Stimulated activated CD4-positive, alpha-beta T cell treated with anti-CD3 and anti-CD28 coated beads, Interleukin-4, amount 100 ng/mL, for 4 hours (primary cell): ENCODE results near the gene KRTAP10-3.
A peak's percentile ranks its signal among the peaks of the same experiment; 100 is the strongest.
"Not testable (repeated sequence)": the region's sequence is repeated elsewhere in the genome, so short reads cannot be mapped to it uniquely, and the experiment has no call there.

ENCODE experiments used
- DNase-seq, 2 experiments: peaks; one replicate each; pipeline ENCODE4 v3.0.0-alpha.2; 2020

The KRTAP10-3 gene

DNA sequence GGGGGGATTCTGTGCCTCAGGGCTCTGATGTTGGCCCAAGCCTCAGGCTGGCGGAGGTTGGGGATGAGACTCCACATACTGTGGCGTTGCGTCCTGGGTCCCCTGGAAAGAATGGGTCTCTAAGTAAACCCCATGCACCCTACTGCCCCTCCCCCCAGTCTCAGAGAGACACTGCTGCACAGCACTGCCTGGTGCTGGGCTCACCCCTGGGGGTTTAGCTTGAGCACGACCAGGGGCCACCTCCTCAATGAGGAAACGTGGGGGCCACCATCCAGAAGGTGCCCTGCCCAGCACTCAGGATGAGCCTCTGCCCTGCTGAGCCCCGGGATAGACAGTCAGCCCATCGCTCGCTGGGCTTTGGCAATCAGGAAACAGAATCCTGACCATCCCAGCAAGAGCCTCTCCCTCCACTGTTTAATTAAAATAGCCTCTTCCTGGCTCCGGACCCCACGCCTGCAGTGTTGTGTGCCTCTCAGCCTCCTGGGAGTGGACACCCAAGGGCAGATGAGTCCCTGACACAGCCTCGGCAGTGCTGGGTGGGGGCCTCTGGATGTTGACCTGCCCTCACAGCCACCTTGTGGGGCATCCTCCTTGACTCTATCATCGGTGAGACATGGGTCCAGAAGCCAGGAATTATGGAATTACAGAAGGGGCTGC, 11.4 kb upstream of the KRTAP10-3 start:
- no peak for DNase-seq

DNA sequence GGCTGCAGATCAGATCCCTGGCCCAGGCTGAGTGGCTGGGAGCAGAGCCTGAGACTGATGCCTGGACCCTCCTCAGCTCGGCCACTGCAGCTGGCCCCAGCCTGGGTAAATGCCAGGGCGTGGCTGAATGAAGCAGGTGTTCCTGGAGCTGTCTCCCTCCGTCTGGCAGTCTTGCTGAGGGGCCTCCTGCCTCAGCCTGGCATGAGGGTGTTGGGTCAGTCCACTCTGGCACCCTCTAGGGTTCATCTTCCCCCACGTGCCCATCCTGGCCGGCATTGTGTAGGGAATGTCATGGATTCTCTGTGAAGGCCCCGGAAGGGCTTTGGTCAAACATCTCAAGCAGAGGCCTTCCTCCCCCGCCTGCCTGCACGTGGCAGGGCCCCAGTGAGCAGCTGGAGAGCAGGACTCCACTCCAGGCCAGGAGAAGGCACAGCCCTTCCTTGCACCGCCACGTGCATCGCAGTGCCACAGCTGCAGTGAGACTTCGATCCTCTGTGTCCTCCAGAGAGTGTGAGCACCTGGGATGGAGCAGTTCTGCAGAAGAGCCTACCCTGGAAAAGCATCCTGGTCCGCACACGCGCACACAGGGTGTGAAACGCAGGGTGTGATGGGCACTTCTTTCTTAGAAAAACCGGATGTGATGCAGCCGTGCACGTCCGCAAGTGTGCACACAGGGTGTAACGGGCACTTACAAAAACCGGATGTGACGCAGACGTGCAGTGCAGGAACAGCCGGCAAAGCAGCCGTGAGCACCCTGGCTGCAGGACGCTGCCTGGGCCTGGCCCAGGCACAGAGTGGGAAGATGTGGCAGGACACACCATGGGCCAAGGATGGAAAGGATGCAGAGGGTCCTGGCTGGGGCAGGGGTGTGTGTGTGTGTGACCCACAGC, 10.3 kb upstream of the KRTAP10-3 start:
- DNase-seq = no peak

DNA sequence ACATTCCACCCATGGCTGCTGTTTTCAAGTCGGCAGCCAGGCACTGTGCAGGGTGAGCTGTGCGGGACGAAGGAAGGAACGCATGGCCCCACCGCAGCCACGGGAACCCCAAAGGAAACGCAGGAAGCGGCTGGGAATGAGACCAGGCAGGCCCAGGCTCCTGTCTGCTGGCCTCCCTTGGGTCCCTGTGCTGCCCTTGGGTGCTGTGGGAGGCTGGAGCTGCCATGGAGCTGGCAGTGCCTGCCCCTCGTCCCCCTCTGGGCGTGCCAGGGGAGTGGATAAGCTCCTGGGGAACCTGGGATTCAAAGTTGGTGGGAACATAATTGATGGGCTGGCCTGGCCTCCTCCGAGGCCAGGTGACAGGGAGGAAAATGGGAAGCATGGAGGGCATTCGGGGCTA, 9.7 kb upstream of the KRTAP10-3 start:
- DNase-seq = no peak

DNA sequence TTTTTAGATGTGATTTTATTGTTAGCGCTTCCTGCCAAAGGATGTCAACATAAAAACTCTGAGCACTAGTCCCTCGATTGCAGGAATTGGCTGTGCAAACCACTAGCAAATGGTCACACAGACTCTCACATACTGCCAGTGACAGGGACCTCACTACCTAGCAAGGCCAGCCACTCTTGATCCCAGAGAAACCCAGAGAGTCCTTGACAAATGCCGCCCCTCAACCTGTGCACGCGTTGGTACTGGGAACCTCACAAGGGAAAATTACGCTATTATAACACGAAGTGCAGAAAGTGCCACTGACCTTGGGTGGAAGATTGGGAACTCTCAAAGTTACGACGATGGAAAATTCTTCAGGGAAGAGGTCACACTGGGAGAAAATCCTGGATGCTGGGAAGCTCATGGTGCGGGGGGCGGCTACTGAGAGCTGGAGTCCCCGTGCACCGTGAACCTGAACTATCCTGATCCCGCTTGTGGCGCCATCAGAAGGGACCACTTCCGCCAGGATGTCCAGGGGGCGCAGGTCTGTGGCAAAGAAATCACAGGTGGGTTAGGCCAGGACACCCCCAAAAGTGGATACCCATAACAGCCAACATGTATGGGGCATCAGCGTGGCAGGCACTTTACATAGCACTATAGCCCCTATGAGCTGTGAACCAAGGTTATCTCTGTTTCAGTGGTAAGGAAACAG, 9.0 kb upstream of the KRTAP10-3 start:
- DNase-seq = no peak

DNA sequence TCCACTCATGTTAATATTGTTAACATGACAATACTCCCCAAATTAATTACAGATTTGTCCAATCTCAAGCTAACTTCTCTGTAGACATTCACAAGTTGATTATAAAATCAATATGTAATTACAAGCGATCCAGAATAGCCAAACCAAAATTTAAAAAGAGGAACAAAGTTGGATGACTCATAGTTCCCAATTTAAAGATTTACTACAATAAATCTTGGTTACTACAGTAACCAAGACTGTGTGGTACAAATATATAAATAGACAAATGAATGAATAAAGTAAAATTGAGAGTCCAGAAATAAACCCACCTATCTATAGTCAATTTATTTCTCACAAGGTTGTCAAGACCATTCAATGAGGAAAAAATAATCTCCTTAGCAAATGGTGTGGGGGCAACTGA, 7.8 kb upstream of the KRTAP10-3 start:
- DNase-seq = no peak

DNA sequence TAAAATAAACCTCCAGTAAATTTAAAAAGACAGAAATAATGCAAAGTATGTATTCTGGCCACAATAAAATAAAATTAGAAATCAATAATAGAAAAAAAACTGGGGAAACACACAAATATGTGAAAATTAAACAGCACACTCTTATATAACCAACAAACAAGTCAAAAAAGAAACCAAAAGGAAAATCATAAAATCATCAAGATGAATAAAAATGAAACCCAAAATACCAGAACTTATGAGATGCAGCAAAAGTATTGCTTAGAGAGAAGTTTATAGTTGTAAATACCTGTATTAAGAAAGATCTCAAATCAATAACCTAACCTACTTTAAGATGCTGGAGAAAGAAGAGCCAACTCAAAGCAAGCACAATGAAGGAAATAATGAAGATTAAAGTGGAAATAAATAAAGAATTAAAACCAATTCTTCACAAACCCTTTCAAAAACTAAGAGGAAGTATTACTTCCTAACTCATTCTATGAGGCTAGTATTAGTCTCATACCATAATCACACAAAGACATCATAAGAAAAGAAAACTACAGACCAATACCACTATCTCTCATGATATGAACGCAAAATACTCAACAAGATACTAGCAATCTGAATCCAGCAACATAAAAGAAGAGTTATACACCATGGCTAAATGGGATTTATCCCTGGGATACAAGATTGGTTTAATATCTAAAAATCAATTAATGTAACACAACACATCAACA, 6.4 kb upstream of the KRTAP10-3 start:
- no peak for DNase-seq

DNA sequence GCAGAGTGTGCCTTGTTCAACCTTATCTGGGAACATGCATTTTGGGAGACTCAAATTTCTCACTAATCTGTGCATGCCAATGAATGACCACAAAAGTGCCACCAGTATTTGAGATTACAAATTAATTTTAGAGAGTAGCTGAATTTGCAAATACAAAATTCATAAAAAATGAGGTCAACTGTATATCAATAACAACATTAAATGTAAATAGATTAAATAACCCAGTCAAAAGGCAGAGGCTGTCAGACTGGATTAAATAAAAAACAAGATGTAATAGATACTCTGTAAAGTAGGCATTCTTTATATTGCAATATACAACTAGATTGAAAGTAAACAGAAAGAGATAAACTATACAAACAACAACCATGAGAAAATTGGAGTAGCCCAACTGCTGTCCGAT, 5.5 kb upstream of the KRTAP10-3 start:
- DNase-seq = no peak

DNA sequence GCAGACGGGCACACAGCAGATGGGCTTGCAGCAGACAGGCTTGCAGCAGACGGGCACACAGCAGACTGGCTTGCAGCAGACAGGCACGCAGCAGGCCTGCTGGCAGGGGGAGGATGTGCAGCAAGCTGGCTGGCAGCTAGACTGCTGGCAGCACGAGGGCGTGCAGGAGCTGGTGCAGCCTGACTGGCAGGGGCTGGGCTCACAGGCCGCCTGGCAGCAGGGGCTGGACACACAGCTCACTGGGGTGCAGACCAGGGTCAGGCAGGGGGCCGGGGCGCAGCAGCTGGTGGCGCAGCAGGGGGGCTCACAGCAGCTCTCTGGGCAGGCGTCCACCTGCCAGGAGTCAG, 293 bp downstream of the KRTAP10-3 start:
- DNase-seq = not testable (repeated sequence)

DNA sequence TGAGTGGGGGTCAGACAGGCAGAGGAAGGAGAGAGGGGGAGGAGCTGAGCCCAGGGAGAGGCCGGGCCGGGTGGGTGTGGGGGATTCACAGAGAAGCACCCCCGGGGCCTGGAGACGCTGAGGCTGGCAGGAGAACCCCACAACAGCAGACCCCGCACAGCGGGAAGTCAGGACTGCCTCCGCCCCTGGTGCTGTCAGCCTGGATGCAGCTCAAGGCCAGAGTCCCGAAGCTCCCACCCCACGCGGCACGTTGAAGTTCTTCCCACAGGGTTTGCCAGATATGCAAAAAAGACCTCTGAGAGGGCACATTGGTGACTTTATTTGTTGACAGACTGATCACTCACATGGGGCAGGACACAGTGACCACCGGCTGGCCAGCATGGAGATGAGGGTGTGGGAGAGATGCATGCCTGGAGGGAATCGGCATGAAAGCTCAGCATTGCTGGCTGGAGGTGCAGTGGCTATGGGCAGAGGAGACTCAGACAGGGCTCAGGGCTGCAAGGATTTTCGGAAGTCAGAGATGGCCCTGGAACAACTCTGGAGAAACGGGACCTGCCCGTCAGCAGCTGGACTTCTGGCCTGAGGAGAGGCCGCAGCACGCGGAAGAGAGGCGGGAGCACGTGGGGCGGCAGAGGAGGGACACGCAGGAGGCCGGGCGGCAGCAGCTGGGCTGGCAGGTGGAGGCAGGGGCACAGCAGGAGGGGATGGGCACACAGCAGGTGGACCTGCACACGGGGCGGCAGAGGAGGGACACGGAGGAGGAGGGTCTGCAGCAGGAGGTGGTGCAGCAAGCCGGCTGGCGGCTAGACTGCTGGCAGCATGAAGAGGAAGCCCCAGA, 885 bp downstream of the KRTAP10-3 start:
- DNase-seq = no peak

DNA sequence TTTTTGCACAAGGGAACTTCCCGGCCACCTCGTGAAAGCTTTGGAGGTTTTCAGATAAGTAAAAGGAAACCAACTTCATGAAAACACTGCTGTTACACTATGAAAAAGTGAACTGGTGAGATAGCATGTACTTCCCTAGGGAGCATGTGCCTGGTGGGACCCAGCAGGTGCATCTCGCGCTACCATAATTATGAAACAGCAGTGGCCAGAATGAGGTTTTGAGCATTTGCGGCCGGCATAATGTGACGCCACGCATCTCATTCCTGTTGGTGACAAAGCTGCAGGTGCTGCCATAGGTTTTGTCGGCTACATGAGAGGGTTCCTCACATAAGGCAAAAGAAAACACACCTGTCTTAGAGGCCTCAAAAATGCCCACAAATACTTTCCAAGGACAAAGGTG, 1.7 kb downstream of the KRTAP10-3 start:
- DNase-seq = no peak

DNA sequence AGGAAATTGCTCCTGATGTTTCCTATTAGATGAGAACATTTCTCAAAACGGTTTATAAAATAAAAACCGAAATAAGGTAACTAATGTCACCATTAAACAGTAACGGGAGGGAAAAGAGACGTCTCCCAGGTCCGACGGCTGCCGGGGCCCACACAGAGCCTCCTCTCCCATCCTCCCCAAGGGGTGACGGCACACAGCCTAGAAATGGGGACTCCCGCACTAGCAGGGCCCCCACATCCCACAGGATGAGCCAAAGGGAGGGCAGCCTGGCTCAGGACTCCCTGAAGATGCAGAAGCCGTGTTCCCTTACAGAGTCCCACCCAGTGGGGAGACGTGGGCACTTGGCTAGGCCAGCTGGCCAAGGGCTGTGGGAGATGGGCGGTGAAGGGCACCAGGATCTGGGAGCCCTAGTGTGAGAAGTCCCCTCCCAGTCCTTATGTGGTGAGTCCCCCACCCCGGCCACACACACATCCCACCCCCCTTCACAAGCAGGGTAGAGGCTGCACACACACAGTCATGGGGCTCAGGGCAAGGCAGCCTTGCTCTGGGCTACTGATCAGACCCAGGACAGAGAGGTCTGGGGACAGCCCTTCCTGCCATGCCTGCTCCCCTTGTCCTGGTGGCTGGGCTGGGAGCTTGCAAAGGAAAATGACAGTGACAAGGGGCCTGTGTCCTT, 3.3 kb downstream of the KRTAP10-3 start:
- DNase-seq = no peak

DNA sequence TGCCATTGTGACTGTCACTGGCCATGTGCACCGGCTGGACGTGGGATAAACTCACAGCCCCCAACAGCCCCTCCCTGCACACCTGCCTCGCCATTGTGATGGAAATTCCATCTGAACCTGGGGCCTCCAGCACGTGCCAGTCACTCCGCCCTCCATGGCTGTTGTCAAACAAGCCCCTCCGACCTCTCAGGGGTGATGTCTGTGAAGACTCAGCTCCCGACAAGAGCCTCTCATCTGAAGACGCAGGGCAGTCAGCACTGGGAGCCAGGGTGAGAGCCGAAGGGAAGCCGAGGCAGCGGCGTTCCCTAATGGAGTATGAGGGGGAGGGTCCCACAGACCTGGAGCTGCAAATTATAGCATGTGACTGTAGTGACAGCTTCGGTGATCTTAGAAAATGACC, 5.9 kb downstream of the KRTAP10-3 start:
- no peak for DNase-seq

DNA sequence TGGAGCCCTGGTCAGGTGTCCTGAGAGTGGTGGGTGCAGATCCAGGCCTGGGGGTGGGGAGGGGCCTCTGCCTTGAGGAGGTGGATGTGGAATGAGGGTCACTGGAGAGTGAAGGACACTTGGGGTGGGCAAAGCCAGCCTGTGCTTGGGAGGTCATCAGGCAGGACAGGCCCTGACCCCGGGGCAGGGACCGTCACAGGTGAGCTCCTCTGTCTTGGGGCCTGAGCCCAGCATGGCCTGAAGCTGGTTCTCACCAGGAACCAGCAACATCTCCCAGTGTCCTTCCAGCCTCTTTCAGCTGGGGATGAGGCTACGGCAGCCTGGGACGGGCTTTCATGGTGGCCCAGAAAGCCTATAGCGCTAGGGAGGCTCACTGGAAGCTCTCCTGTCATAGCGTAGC, 6.5 kb downstream of the KRTAP10-3 start:
- no peak for DNase-seq

DNA sequence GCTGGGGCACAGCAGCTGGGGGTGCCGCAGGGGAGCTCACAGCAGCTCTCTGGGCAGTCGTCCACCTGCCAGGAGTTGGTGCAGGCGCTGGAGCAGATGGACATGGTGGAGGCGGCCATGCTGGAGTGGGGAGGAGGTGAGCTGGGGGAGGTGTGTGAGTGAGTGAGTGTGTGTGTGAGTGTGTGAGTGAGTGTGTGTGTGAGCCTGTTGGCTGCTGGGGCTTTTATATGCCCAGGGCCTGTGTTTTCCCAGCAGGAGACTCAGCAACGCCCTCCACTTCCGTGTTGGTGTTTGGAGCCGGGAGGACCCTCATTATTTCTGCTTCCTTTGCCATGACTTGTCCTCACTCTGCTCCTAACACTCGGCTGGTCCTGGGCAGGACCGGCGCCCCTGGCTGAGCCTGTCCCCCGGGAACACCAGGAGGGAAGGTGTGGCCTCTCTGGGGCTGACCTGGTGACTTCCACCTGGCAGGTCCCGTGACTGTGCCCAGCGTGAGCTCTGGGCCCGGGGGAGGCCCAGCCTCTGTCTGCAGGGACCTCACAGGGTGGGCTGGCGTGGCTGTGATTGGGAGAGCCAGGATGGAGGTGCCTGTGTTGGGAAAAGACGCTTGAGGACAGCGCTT, 7.1 kb downstream of the KRTAP10-3 start, which contains the start of gene KRTAP10-2:
Gene KRTAP10-2 (minus strand): TSS at position 166 of the 622 bp plus-strand sequence. CDS start 47 bp downstream, at position 119.
- DNase-seq = no peak

DNA sequence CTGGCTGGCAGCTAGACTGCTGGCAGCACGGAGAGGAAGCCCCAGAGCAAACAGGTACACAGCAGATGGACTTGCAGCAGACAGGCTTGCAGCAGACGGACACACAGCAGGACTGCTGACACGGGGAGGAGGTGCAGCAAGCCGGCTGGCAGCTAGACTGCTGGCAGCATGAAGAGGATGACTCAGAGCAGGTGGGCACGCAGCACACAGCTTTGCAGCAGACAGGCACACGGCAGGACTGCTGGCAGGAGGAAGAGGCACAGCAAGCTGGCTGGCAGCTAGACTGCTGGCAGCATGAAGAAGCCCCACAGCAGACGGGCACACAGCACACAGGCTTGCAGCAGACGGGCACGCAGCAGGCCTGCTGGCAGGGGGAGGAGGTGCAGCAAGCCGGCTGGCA, 7.8 kb downstream of the KRTAP10-3 start:
- DNase-seq = no peak

DNA sequence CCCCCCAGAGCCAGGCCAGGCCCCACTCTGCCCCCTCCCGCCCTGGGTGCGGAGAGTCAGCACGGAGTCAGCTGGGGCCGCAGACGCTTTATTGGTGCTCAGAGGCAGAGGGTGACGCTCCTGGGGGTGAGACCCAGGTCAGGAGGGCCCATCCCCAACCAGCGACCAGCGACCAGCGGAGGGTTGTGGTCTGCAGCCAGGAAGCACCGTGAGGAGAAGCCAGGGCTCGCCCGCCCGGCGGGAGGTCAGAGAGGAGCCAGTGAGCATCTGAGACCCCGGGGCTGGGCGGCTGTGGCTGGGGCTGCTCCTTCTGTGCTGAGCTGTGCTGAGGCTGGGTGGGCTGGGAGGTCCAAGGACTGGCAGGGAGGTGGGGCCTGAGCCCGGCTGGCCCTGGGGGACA, 8.3 kb downstream of the KRTAP10-3 start:
- DNase-seq = not testable (repeated sequence)

DNA sequence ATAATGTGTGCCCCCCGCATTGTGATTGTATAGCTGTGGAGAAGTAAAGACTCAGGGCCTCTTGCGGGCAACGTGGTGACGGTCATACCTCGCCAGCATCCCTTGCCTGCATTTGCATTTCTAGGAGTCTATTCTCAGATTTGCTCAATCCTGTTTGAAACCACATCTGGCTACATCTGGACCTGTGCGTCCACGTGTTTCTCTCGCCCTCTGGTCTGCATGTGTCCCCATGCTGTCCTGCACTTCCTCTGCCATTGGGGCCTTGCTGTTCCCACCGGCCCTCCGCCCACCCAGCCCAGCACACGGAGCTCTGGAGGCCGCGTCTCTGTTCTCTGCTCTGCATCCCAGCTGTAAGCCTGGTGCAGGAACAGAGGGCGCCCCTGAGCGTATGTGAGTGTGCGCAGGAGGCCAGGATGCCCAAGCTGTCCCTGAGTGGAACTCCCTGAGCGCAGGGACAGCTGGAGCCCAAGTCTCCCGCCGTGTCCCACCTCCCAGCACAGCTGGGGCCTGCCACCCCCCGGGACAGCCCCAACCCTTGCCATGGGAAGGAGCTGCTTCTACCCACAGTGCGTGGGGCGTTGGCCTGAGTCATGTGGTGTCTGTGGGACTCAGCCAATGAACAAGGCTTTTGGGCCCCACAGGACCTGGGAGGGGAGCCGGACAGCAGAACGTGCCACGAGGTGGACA, 8.9 kb downstream of the KRTAP10-3 start:
- DNase-seq = no peak

DNA sequence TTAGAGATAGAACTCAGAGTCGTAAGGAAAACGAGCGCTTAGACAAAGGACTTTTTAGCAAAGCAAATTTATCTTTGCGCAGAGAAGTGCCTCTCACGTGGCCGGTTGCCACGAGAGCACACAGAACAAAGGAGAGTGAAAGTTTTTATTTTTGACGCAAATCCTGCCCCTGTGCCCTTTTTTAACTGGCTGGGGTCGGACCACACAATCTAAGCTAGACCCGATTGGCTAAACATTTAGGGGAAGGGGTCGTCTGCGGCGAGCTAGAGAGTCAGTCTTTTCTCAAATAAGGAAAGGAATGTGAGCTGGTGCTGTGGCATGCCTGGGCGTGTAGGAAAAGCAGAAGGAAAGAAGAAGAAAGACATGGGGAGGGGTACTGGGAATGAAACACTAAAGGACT, 9.7 kb downstream of the KRTAP10-3 start:
- no peak for DNase-seq

DNA sequence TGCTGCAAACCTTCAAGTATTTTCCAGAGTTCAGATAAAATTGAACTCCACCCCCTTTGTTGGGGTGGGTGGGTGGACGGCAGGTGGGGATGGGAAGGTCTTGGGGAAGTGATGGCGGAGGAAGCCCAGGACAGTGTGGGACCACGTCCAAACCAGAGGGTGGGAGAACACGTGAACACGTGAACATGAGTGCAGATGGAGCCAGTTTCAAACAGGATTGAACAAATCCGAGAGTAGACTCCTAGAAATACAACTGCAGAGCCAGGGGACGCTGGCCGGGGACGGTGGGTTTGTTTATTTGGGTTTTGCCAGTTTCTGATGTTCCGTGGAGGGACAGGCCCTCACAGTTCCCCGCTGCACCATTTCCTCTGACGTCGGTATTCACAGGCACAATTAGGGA, 10.2 kb downstream of the KRTAP10-3 start:
- no peak for DNase-seq

DNA sequence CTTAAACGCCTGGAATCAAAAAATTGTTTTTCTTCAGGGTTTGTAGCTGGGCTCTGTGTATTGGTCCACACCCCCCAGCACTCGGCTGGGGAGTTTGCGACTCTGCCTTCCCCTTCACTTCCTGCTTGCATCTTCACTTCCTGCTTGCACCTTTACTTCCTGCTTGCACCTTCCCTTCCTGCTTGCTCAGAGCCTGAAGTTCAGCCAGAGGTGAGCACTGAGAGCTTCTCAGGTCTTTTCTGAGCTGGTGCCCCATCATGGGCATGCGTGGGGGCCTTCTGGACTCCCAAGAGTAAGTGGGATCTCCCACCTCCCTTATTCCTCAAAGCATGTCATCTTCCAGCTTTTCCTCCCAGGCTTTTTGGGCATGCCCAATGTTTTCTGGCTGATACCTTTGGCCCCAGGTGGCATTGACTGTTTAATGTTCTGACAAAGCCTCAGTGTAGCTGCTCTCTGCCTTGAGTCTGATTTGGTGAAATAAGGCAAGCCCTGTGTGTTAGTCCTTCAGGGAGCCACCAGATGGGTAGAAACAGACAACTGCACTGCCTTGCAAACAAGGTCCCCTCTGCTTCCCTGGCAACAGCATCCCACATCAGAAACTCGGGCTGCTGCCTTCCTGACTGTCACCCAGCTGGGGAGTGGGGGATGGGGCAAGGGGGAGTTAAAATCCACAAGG, 10.8 kb downstream of the KRTAP10-3 start:
- peak in 1 of 2 experiments; percentile 12 for DNase-seq
